HEK293T (cell line): Measurements from ENCODE around the gene POU2F3.

Experiments
- CTCF ChIA-PET: fragments of 350-600 bp; formaldehyde crosslinking; extraction: SDS; loops from one replicate; lab custom pipeline; 2021; ENCODE audit warnings: antibody characterized with exemption, inconsistent platforms; lab: Yijun Ruan, JAX
- POLR2A ChIA-PET: fragments of 350-600 bp; formaldehyde crosslinking; extraction: SDS; loops from one replicate; lab custom pipeline; 2020; ENCODE audit warnings: antibody characterized with exemption, inconsistent platforms; lab: Yijun Ruan, JAX
- DNase-seq: peaks from one replicate; pipeline ENCODE4 v3.0.0; 2012; ENCODE audit warnings: mixed read lengths; ENCODE audit errors: extremely low spot score
- ARNT ChIP-seq: fragments of 450-650 bp; IDR thresholded peaks from 2 replicates; pipeline ENCODE4 v1.6.1; 2017; ENCODE audit warnings: mild to moderate bottlenecking
- BHLHE40 ChIP-seq: fragments of 450-650 bp; IDR thresholded peaks from 2 replicates; pipeline ENCODE4 v1.6.1; 2016; ENCODE audit warnings: mild to moderate bottlenecking, moderate library complexity, borderline replicate concordance
- CTBP1 ChIP-seq: fragments of 450-650 bp; IDR thresholded peaks from 2 replicates; pipeline ENCODE4 v1.6.1; 2016; ENCODE audit warnings: borderline replicate concordance
- ELF4 ChIP-seq: fragments of 450-650 bp; IDR thresholded peaks from 2 replicates; pipeline ENCODE4 v1.6.1; 2017; ENCODE audit warnings: antibody characterized with exemption
- FOXA1 ChIP-seq: fragments of 450-650 bp; IDR thresholded peaks from 2 replicates; pipeline ENCODE4 v1.6.1; 2016; ENCODE audit warnings: mild to moderate bottlenecking
- FOXK2 ChIP-seq: fragments of 450-650 bp; IDR thresholded peaks from 2 replicates; pipeline ENCODE4 v1.6.1; 2016; ENCODE audit warnings: mild to moderate bottlenecking
- FOXM1 ChIP-seq: fragments of 450-650 bp; IDR thresholded peaks from 2 replicates; pipeline ENCODE4 v1.6.1; 2017; ENCODE audit warnings: mild to moderate bottlenecking, borderline replicate concordance
- HDGF ChIP-seq: fragments of 450-650 bp; IDR thresholded peaks from 2 replicates; pipeline ENCODE4 v1.6.1; 2017; ENCODE audit warnings: antibody characterized with exemption, borderline replicate concordance
- L3MBTL2 ChIP-seq: fragments of 450-650 bp; conservative IDR thresholded peaks from 2 replicates; pipeline ENCODE4 v1.6.1; 2016; ENCODE audit warnings: mild to moderate bottlenecking
- LEF1 ChIP-seq: fragments of 450-650 bp; IDR thresholded peaks from 2 replicates; pipeline ENCODE4 v1.6.1; 2017; ENCODE audit warnings: mild to moderate bottlenecking, borderline replicate concordance
- NFRKB ChIP-seq: fragments of 450-650 bp; IDR thresholded peaks from 2 replicates; pipeline ENCODE4 v1.6.1; 2016; ENCODE audit warnings: mild to moderate bottlenecking, moderate library complexity
- PKNOX1 ChIP-seq: fragments of 450-650 bp; IDR thresholded peaks from 2 replicates; pipeline ENCODE4 v1.6.1; 2016
- SP1 ChIP-seq: fragments of 450-650 bp; IDR thresholded peaks from 2 replicates; pipeline ENCODE4 v1.6.1; 2017
- SUZ12 ChIP-seq: fragments of 450-650 bp; IDR thresholded peaks from 2 replicates; pipeline ENCODE4 v1.6.1; 2016; ENCODE audit warnings: mild to moderate bottlenecking
- TARDBP ChIP-seq: fragments of 450-650 bp; IDR thresholded peaks from 2 replicates; pipeline ENCODE4 v1.6.1; 2016
- ZNF384 ChIP-seq: fragments of 450-650 bp; IDR thresholded peaks from 2 replicates; pipeline ENCODE4 v1.6.1; 2016

The POU2F3 gene

GRCh38 chr11:120201653-120202052 is 38.3 kb upstream of the POU2F3 start:
- TF ChIP-seq ARNT = no peak
- TF ChIP-seq FOXK2 = no peak
- TF ChIP-seq NFRKB = no peak
- no peak for TF ChIP-seq HDGF
- no peak for TF ChIP-seq ZNF384
- no peak for TF ChIP-seq SP1
- no peak for TF ChIP-seq FOXM1
- no peak for TF ChIP-seq PKNOX1
- TF ChIP-seq BHLHE40 = no peak
- no peak for TF ChIP-seq ELF4
- no peak for TF ChIP-seq LEF1
- TF ChIP-seq TARDBP = no peak
- no peak for TF ChIP-seq CTBP1
- no peak for TF ChIP-seq SUZ12
- no peak for TF ChIP-seq FOXA1
- TF ChIP-seq L3MBTL2 = no peak
- POLR2A ChIA-PET = no interaction called here
- no peak for DNase-seq
- CTCF ChIA-PET = no interaction called here

GRCh38 chr11:120203626-120204025 is 36.3 kb upstream of the POU2F3 start:
- POLR2A ChIA-PET = no interaction called here
- CTCF ChIA-PET = interaction anchor here (1.5 kb wide), 1 partner anchor 26 kb away, joined by 4 read pairs; no protein-coding TSS in a partner anchor
- DNase-seq = no peak
- TF ChIP-seq ELF4 (no peak), L3MBTL2 (no peak), FOXK2 (no peak), PKNOX1 (no peak), HDGF (no peak), FOXM1 (no peak), CTBP1 (no peak), LEF1 (no peak), NFRKB (no peak), ARNT (no peak), SUZ12 (no peak), SP1 (no peak), TARDBP (no peak), FOXA1 (no peak), ZNF384 (no peak), BHLHE40 (no peak)

- ChIA-PET POLR2A (no interaction called here), CTCF (no interaction called here)
- no peak for DNase-seq
- no peak for TF ChIP-seq ARNT
- no peak for TF ChIP-seq SUZ12
- TF ChIP-seq FOXA1 = no peak
- TF ChIP-seq HDGF = no peak
- no peak for TF ChIP-seq TARDBP
- TF ChIP-seq ELF4 = no peak
- no peak for TF ChIP-seq FOXK2
- TF ChIP-seq CTBP1 = no peak
- no peak for TF ChIP-seq LEF1
- TF ChIP-seq BHLHE40 = no peak
- TF ChIP-seq NFRKB = no peak
- no peak for TF ChIP-seq PKNOX1
These were observed 34.3 kb upstream of the POU2F3 start for GRCh38 chr11:120205596-120206161.

GRCh38 chr11:120207512-120207911 is 32.4 kb upstream of the POU2F3 start:
- DNase-seq = no peak
- TF ChIP-seq HDGF (no peak), ELF4 (no peak), SP1 (no peak), ZNF384 (no peak)
- ChIA-PET POLR2A (interaction anchor here (1.2 kb wide), 1 partner anchor 11 kb away, joined by 5 read pairs; no protein-coding TSS in a partner anchor), CTCF (interaction anchor here (0.6 to 1.5 kb wide), 2 partner anchors 18 to 26 kb away, joined by 3 read pairs; no protein-coding TSS in a partner anchor)

- ChIA-PET CTCF (interaction anchor here (0.6 to 1.5 kb wide), 2 partner anchors 17 to 26 kb away, joined by 3 read pairs; no protein-coding TSS in a partner anchor), POLR2A (interaction anchor here (1.2 kb wide), 1 partner anchor 11 kb away, joined by 5 read pairs; no protein-coding TSS in a partner anchor)
- no peak for TF ChIP-seq NFRKB
- no peak for TF ChIP-seq SP1
- no peak for TF ChIP-seq FOXA1
- no peak for TF ChIP-seq ZNF384
- no peak for DNase-seq
These were observed 31.9 kb upstream of the POU2F3 start for GRCh38 chr11:120208001-120208441.

DNA sequence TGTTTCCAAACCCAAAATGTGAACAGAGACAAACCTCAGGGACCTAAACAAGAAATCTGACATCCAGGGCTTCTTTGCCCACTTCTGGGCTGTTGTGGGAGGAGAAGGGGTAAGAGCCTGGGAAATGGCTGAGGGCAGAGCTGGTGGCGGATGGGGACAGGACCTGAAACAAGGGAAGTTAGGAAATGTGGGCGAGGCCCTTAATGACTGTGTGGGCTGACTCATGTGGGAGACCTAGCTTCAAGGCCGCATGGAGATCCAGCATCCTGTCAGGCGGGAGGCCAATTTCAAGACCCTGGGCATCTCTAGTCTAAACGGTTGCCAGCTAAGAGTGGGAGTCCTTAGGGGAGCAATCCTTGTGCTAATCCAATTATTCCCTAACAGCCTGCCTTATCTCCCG is 31.2 kb upstream of the POU2F3 start:
- DNase-seq = no peak
- CTCF ChIA-PET = interaction anchor here (0.9 to 1.5 kb wide), 2 partner anchors 20 to 27 kb away, joined by 3 read pairs; no protein-coding TSS in a partner anchor

More for the DNA sequence above, 31.2 kb upstream of the POU2F3 start:
- POLR2A ChIA-PET = interaction anchor here (1.0 to 1.2 kb wide), 2 partner anchors 12 to 21 kb away, joined by 3 to 5 read pairs; no protein-coding TSS in a partner anchor
- TF ChIP-seq PKNOX1 = no peak
- no peak for TF ChIP-seq SUZ12
- no peak for TF ChIP-seq NFRKB
- no peak for TF ChIP-seq BHLHE40
- TF ChIP-seq FOXK2 = no peak
- no peak for TF ChIP-seq ZNF384
